ENCODE data around the gene LETM1. TPM values are rescaled to one million over a fixed set of nuclear protein-coding genes. Genes with fewer than 3 reads are reported as not detected.
A peak's percentile ranks its signal among the peaks of the same experiment; 100 is the strongest.

The LETM1 gene
- total and polyA plus RNA-seq, 2 experiments from 2014 or later: 29.4 to 46.0 TPM

GRCh38 chr4:1880332-1880731 lies 24.4 kb upstream of the LETM1 start:
- TF ChIP-seq CTCF (IDR thresholded peaks at IDR 0.05; ENCODE audit: poor library complexity): no peak
- TF ChIP-seq EZH2 (IDR thresholded peaks at IDR 0.05; ENCODE audit: borderline replicate concordance): no peak
- TF ChIP-seq EZH2phosphoT487 (IDR thresholded peaks at IDR 0.05; ENCODE audit: low read depth, severe bottlenecking, unreplicated experiment): no peak
- Histone ChIP-seq H3K79me2 (peaks cover 100% of the 10 kb centered on the region), H3K9me2 (replicated peaks; ENCODE audit: insufficient read depth) (no peaks in the 10 kb centered on the region), H2AFZ (no peak overlapping the region), H3K4me1 (ENCODE audit: insufficient read depth) (peaks cover 6% of the 10 kb centered on the region), H3K27ac (peak overlapping the region; percentile 10), H3K9me3 (ENCODE audit: low read depth) (no peaks in the 10 kb centered on the region), H3K4me2 (no peak overlapping the region), H3K27me3 (no peaks in the 10 kb centered on the region), H4K20me1 (ENCODE audit: insufficient read depth, poor library complexity, severe bottlenecking) (peaks cover 4% of the 10 kb centered on the region), H3K4me3 (no peak overlapping the region), H3K36me3 (replicated peaks; ENCODE audit: insufficient read depth, low read depth) (no peaks in the 10 kb centered on the region)
- 32% methylated on average over 1 of the region's 1 CpG for WGBS (ENCODE audit: low lambda C conversion rate, missing lambda C conversion rate)
- no peak for DNase-seq (ENCODE audit: low spot score)

GRCh38 chr4:1879485-1879884 lies 23.5 kb upstream of the LETM1 start:
- Histone ChIP-seq H3K36me3 (replicated peaks; ENCODE audit: insufficient read depth, low read depth) (no peaks in the 10 kb centered on the region), H2AFZ (no peak overlapping the region), H3K27ac (no peak overlapping the region), H3K4me3 (no peak overlapping the region), H3K4me2 (no peak overlapping the region), H3K27me3 (no peaks in the 10 kb centered on the region), H3K79me2 (peaks cover 100% of the 10 kb centered on the region), H3K9me2 (replicated peaks; ENCODE audit: insufficient read depth) (no peaks in the 10 kb centered on the region), H3K4me1 (ENCODE audit: insufficient read depth) (peaks cover 6% of the 10 kb centered on the region), H3K9me3 (ENCODE audit: low read depth) (no peaks in the 10 kb centered on the region), H4K20me1 (ENCODE audit: insufficient read depth, poor library complexity, severe bottlenecking) (peaks cover 2% of the 10 kb centered on the region)
- 99% methylated on average over 4 of the region's 4 CpGs for WGBS (ENCODE audit: low lambda C conversion rate, missing lambda C conversion rate)
- TF ChIP-seq EZH2phosphoT487 (IDR thresholded peaks at IDR 0.05; ENCODE audit: low read depth, severe bottlenecking, unreplicated experiment) (no peak), EZH2 (IDR thresholded peaks at IDR 0.05; ENCODE audit: borderline replicate concordance) (no peak), CTCF (IDR thresholded peaks at IDR 0.05; ENCODE audit: poor library complexity) (no peak)
- no peak for DNase-seq (ENCODE audit: low spot score)

GRCh38 chr4:1874201-1874600 lies 18.2 kb upstream of the LETM1 start:
- H3K36me3 ChIP-seq (replicated peaks; ENCODE audit: insufficient read depth, low read depth): no peaks in the 10 kb centered on the region
- peaks cover 7% of the 10 kb centered on the region for H4K20me1 ChIP-seq (ENCODE audit: insufficient read depth, poor library complexity, severe bottlenecking)
- H3K4me1 ChIP-seq (ENCODE audit: insufficient read depth): peaks cover 26% of the 10 kb centered on the region
- no peak for DNase-seq (ENCODE audit: low spot score)
- peaks cover 73% of the 10 kb centered on the region for H3K79me2 ChIP-seq
- 78% methylated on average over 3 of the region's 3 CpGs for WGBS (ENCODE audit: low lambda C conversion rate, missing lambda C conversion rate)
- H3K9me3 ChIP-seq (ENCODE audit: low read depth): no peaks in the 10 kb centered on the region
- no peak overlapping the region for H2AFZ ChIP-seq
- TF ChIP-seq CTCF (IDR thresholded peaks at IDR 0.05; ENCODE audit: poor library complexity): no peak
- peak overlapping the region; percentile 95 for H3K4me2 ChIP-seq
- H3K27ac ChIP-seq: no peak overlapping the region
- no peaks in the 10 kb centered on the region for H3K27me3 ChIP-seq
- no peak overlapping the region for H3K4me3 ChIP-seq
- H3K9me2 ChIP-seq (replicated peaks; ENCODE audit: insufficient read depth): no peaks in the 10 kb centered on the region

GRCh38 chr4:1873776-1874175 lies 17.8 kb upstream of the LETM1 start:
- H2AFZ ChIP-seq: no peak overlapping the region
- peak overlapping the region; percentile 95 for H3K4me2 ChIP-seq
- H3K36me3 ChIP-seq (replicated peaks; ENCODE audit: insufficient read depth, low read depth): no peaks in the 10 kb centered on the region
- DNase-seq (ENCODE audit: low spot score): no peak
- peak overlapping the region; percentile 1 for H3K27ac ChIP-seq
- no peaks in the 10 kb centered on the region for H3K9me2 ChIP-seq (replicated peaks; ENCODE audit: insufficient read depth)
- peaks cover 27% of the 10 kb centered on the region for H3K4me1 ChIP-seq (ENCODE audit: insufficient read depth)
- peaks cover 7% of the 10 kb centered on the region for H4K20me1 ChIP-seq (ENCODE audit: insufficient read depth, poor library complexity, severe bottlenecking)
- 68% methylated on average over 3 of the region's 3 CpGs for WGBS (ENCODE audit: low lambda C conversion rate, missing lambda C conversion rate)
- no peak overlapping the region for H3K4me3 ChIP-seq
- peaks cover 69% of the 10 kb centered on the region for H3K79me2 ChIP-seq
- H3K9me3 ChIP-seq (ENCODE audit: low read depth): no peaks in the 10 kb centered on the region
- TF ChIP-seq EZH2phosphoT487 (IDR thresholded peaks at IDR 0.05; ENCODE audit: low read depth, severe bottlenecking, unreplicated experiment) (no peak), EZH2 (IDR thresholded peaks at IDR 0.05; ENCODE audit: borderline replicate concordance) (no peak), CTCF (IDR thresholded peaks at IDR 0.05; ENCODE audit: poor library complexity) (no peak)
- H3K27me3 ChIP-seq: no peaks in the 10 kb centered on the region
